ENCODE results near the gene NUDT17.

Gene NUDT17

GRCh38 chr1:145863282-145864018 is 18.0 kb downstream of the NUDT17 start:
- no peaks in the 10 kb centered on the region for H3K9me3 Mint-ChIP-seq
- DNase-seq: no peak
- peaks cover 5% of the 10 kb centered on the region for H3K36me3 Mint-ChIP-seq (ENCODE audit: low read depth)
- no peaks in the 10 kb centered on the region for H3K27me3 Mint-ChIP-seq
- H3K4me3 Mint-ChIP-seq: no peak overlapping the region
- peaks cover 7% of the 10 kb centered on the region for H3K4me1 Mint-ChIP-seq (ENCODE audit: low read depth)
- H3K27ac Mint-ChIP-seq: no peak overlapping the region

GRCh38 chr1:145868232-145868631 is 22.8 kb downstream of the NUDT17 start:
- Mint-ChIP-seq H3K36me3 (ENCODE audit: low read depth) (no peaks in the 10 kb centered on the region), H3K9me3 (no peaks in the 10 kb centered on the region), H3K27ac (no peak overlapping the region), H3K4me1 (ENCODE audit: low read depth) (peaks cover 17% of the 10 kb centered on the region), H3K27me3 (peaks cover 9% of the 10 kb centered on the region), H3K4me3 (no peak overlapping the region)
- DNase-seq: no peak

GRCh38 chr1:145871994-145872924 is 26.8 kb downstream of the NUDT17 start:
- DNase-seq: peak; percentile 69
- peak overlapping the region; percentile 68 for H3K4me3 Mint-ChIP-seq
- peak overlapping the region; percentile 69 for H3K27ac Mint-ChIP-seq
- no peaks in the 10 kb centered on the region for H3K36me3 Mint-ChIP-seq (ENCODE audit: low read depth)
- peaks cover 17% of the 10 kb centered on the region for H3K4me1 Mint-ChIP-seq (ENCODE audit: low read depth)
- peaks cover 9% of the 10 kb centered on the region for H3K27me3 Mint-ChIP-seq
- no peaks in the 10 kb centered on the region for H3K9me3 Mint-ChIP-seq

- H3K27ac Mint-ChIP-seq: no peak overlapping the region
- H3K27me3 Mint-ChIP-seq: peaks cover 9% of the 10 kb centered on the region
- H3K36me3 Mint-ChIP-seq (ENCODE audit: low read depth): no peaks in the 10 kb centered on the region
- H3K9me3 Mint-ChIP-seq: no peaks in the 10 kb centered on the region
- no peak overlapping the region for H3K4me3 Mint-ChIP-seq
- no peak for DNase-seq
- peaks cover 17% of the 10 kb centered on the region for H3K4me1 Mint-ChIP-seq (ENCODE audit: low read depth)
Observed at GRCh38 chr1:145874646-145875045, 29.2 kb downstream of the NUDT17 start.

- Mint-ChIP-seq H3K4me3 (no peak overlapping the region), H3K4me1 (ENCODE audit: low read depth) (peaks cover under 1% of the 10 kb centered on the region), H3K9me3 (no peaks in the 10 kb centered on the region), H3K27ac (no peak overlapping the region), H3K27me3 (peaks cover 5% of the 10 kb centered on the region), H3K36me3 (ENCODE audit: low read depth) (no peaks in the 10 kb centered on the region)
- no peak for DNase-seq
Observed at GRCh38 chr1:145877923-145878486, 32.6 kb downstream of the NUDT17 start.

- H3K9me3 Mint-ChIP-seq: no peaks in the 10 kb centered on the region
- no peak overlapping the region for H3K27ac Mint-ChIP-seq
- no peak for DNase-seq
- H3K4me1 Mint-ChIP-seq (ENCODE audit: low read depth): no peaks in the 10 kb centered on the region
- H3K36me3 Mint-ChIP-seq (ENCODE audit: low read depth): no peaks in the 10 kb centered on the region
- peaks cover 8% of the 10 kb centered on the region for H3K27me3 Mint-ChIP-seq
- H3K4me3 Mint-ChIP-seq: no peak overlapping the region
Observed at GRCh38 chr1:145878724-145879123, 33.3 kb downstream of the NUDT17 start.

GRCh38 chr1:145879775-145880174 is 34.3 kb downstream of the NUDT17 start:
- Mint-ChIP-seq H3K4me1 (ENCODE audit: low read depth) (peaks cover 3% of the 10 kb centered on the region), H3K27me3 (peaks cover 19% of the 10 kb centered on the region), H3K36me3 (ENCODE audit: low read depth) (no peaks in the 10 kb centered on the region), H3K27ac (no peak overlapping the region), H3K4me3 (no peak overlapping the region), H3K9me3 (no peaks in the 10 kb centered on the region)
- DNase-seq: no peak

- Mint-ChIP-seq H3K4me1 (ENCODE audit: low read depth) (peaks cover 20% of the 10 kb centered on the region), H3K9me3 (no peaks in the 10 kb centered on the region), H3K27ac (no peak overlapping the region), H3K36me3 (ENCODE audit: low read depth) (no peaks in the 10 kb centered on the region), H3K4me3 (peak overlapping the region; percentile 83), H3K27me3 (peaks cover 25% of the 10 kb centered on the region)
- no peak for DNase-seq
Observed at GRCh38 chr1:145884675-145885074, 39.2 kb downstream of the NUDT17 start.

GRCh38 chr1:145885738-145886287 is 40.4 kb downstream of the NUDT17 start, which contains the start of gene ANKRD35:
Gene ANKRD35 (minus strand): TSS chr1:145885866. CDS start chr1:145885758, 108 bp downstream.
- Mint-ChIP-seq H3K27ac (no peak within 1 kb of the TSS), H3K4me3 (peak within 1 kb of the TSS; percentile 83), H3K36me3 (ENCODE audit: low read depth) (no peaks in the 10 kb centered on the region), H3K9me3 (no peaks in the 10 kb centered on the region), H3K4me1 (ENCODE audit: low read depth) (peaks cover 20% of the 10 kb centered on the region), H3K27me3 (peaks cover 25% of the 10 kb centered on the region)
- peak; percentile 94 for DNase-seq

- H3K27ac Mint-ChIP-seq: no peak overlapping the region
- H3K4me3 Mint-ChIP-seq: peak overlapping the region; percentile 83
- peaks cover 25% of the 10 kb centered on the region for H3K27me3 Mint-ChIP-seq
- H3K36me3 Mint-ChIP-seq (ENCODE audit: low read depth): no peaks in the 10 kb centered on the region
- DNase-seq: no peak
- H3K4me1 Mint-ChIP-seq (ENCODE audit: low read depth): peaks cover 20% of the 10 kb centered on the region
- H3K9me3 Mint-ChIP-seq: no peaks in the 10 kb centered on the region
Observed at GRCh38 chr1:145886390-145886789, 41.0 kb downstream of the NUDT17 start.

- H3K27ac Mint-ChIP-seq: no peak overlapping the region
- peak overlapping the region; percentile 55 for H3K4me3 Mint-ChIP-seq
- no peaks in the 10 kb centered on the region for H3K36me3 Mint-ChIP-seq (ENCODE audit: low read depth)
- peaks cover 20% of the 10 kb centered on the region for H3K4me1 Mint-ChIP-seq (ENCODE audit: low read depth)
- no peaks in the 10 kb centered on the region for H3K9me3 Mint-ChIP-seq
- peaks cover 25% of the 10 kb centered on the region for H3K27me3 Mint-ChIP-seq
- no peak for DNase-seq
Observed at GRCh38 chr1:145886816-145887215, 41.4 kb downstream of the NUDT17 start.

GRCh38 chr1:145887631-145888030 is 42.2 kb downstream of the NUDT17 start:
- H3K9me3 Mint-ChIP-seq: no peaks in the 10 kb centered on the region
- no peak for DNase-seq
- H3K27me3 Mint-ChIP-seq: peaks cover 24% of the 10 kb centered on the region
- H3K4me1 Mint-ChIP-seq (ENCODE audit: low read depth): peaks cover 20% of the 10 kb centered on the region
- no peak overlapping the region for H3K4me3 Mint-ChIP-seq
- H3K27ac Mint-ChIP-seq: no peak overlapping the region
- no peaks in the 10 kb centered on the region for H3K36me3 Mint-ChIP-seq (ENCODE audit: low read depth)

- Mint-ChIP-seq H3K4me1 (ENCODE audit: low read depth) (peaks cover 18% of the 10 kb centered on the region), H3K4me3 (no peak overlapping the region), H3K27me3 (peaks cover 7% of the 10 kb centered on the region), H3K9me3 (no peaks in the 10 kb centered on the region), H3K27ac (no peak overlapping the region), H3K36me3 (ENCODE audit: low read depth) (no peaks in the 10 kb centered on the region)
- DNase-seq: no peak
Observed at GRCh38 chr1:145889722-145890121, 44.3 kb downstream of the NUDT17 start.

GRCh38 chr1:145891143-145891542 is 45.7 kb downstream of the NUDT17 start:
- H3K4me1 Mint-ChIP-seq (ENCODE audit: low read depth): peaks cover 7% of the 10 kb centered on the region
- H3K4me3 Mint-ChIP-seq: no peak overlapping the region
- no peak for DNase-seq
- no peaks in the 10 kb centered on the region for H3K27me3 Mint-ChIP-seq
- H3K27ac Mint-ChIP-seq: no peak overlapping the region
- no peaks in the 10 kb centered on the region for H3K9me3 Mint-ChIP-seq
- H3K36me3 Mint-ChIP-seq (ENCODE audit: low read depth): no peaks in the 10 kb centered on the region
